Measurements from ENCODE around the gene ZNF154.
A peak's percentile ranks its signal among the peaks of the same experiment; 100 is the strongest.

Gene ZNF154

DNA sequence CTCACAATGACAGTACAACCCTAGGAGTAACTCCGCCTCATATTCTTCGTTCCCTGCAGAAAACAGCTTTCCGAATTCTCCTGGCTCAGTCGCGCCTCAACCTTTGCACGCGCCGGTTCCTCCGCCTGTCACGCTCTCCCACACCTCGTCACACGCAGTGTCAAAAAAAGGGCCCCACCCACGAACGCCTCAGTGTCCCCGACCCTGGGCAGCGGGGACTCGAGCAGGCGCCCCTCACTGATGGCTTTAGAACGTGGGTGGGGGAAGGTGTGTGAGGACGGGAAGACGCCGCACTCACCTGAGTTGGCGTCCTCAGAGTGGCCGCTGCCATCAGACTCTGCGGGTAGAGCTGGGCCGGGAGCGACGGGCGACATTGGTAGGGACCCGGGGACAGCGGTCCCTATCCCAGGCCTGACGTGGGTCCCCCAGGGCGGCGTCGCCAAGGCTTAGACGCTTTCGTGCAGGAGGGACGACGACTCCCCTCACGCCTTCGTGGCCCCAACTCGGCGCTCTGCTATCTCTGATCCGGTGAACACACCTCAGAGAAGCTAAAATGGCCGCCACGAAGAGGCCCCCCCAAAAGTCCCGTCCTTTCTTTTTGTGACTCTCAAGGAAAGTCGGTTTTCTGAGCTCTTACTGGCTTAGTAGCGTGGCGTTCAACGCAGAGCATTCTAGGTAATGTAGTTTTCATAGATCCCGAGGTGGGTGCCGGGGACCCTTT, at the start of gene ZNF154:
TSS of gene ZNF154 (minus strand) at position 564 of the 721 bp plus-strand sequence. CDS start at position 331, 233 bp downstream.
- DNase-seq (ENCODE audit: low read depth in 2 of 2): peak; percentile 68 to 83
- H3K4me3 ChIP-seq (replicated peaks in 1 of 2; ENCODE audit: low read depth in 2 of 2, low read length in 2 of 2): peak within 1 kb of the TSS; percentile 77 to 87
- TF ChIP-seq, protein P1, sequence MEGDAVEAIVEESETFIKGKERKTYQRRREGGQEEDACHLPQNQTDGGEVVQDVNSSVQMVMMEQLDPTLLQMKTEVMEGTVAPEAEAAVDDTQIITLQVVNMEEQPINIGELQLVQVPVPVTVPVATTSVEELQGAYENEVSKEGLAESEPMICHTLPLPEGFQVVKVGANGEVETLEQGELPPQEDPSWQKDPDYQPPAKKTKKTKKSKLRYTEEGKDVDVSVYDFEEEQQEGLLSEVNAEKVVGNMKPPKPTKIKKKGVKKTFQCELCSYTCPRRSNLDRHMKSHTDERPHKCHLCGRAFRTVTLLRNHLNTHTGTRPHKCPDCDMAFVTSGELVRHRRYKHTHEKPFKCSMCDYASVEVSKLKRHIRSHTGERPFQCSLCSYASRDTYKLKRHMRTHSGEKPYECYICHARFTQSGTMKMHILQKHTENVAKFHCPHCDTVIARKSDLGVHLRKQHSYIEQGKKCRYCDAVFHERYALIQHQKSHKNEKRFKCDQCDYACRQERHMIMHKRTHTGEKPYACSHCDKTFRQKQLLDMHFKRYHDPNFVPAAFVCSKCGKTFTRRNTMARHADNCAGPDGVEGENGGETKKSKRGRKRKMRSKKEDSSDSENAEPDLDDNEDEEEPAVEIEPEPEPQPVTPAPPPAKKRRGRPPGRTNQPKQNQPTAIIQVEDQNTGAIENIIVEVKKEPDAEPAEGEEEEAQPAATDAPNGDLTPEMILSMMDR (IDR thresholded peaks at IDR 0.05; ENCODE audit: low read depth, low read length): no peak

DNA sequence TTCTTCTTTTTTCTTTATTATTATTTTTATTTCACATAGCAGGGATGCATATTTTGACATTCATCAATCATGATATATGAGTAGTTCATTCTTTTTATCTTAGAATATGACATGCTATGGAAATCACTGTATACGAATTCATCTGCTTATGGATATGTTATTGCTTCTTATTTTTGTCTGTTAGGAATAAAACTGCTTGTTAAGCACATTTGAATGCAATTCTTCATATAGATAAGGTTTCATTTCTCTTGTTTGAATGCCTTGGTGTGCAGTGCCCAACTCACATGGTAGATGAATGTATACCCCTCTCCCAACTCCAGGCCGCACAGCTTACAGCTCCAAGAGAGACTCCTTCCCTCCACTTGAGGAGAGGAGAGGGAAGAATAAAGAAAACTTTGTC, 48.9 kb upstream of the ZNF154 start:
- no peak overlapping the region for H3K4me3 ChIP-seq (replicated peaks in 1 of 2; ENCODE audit: low read depth in 2 of 2, low read length in 2 of 2)
- TF ChIP-seq, protein P1 (IDR thresholded peaks at IDR 0.05; ENCODE audit: low read depth, low read length): no peak
- DNase-seq (ENCODE audit: low read depth in 2 of 2): no peak

DNA sequence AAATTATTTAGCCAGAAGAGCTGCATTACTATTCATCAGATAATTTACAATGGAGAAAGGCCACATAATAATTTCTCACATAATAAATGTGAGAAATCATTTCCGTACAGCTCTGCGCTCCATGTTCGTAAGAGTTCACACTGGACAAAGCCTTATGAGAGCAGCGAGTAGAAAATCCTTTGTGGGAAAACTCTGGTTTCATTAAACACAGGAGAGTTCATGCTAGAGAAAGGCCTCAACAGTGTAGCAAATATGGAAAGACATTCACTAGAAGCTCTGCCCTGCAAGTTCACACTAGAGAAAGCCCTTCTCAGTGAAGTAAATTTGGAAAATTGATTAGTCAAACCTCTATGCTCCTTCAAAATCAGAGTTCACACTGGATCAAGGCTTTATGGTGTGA, 46.0 kb upstream of the ZNF154 start:
- no peak for DNase-seq (ENCODE audit: low read depth in 2 of 2)
- no peak overlapping the region for H3K4me3 ChIP-seq (replicated peaks in 1 of 2; ENCODE audit: low read depth in 2 of 2, low read length in 2 of 2)
- TF ChIP-seq, protein P1 (IDR thresholded peaks at IDR 0.05; ENCODE audit: low read depth, low read length): no peak

DNA sequence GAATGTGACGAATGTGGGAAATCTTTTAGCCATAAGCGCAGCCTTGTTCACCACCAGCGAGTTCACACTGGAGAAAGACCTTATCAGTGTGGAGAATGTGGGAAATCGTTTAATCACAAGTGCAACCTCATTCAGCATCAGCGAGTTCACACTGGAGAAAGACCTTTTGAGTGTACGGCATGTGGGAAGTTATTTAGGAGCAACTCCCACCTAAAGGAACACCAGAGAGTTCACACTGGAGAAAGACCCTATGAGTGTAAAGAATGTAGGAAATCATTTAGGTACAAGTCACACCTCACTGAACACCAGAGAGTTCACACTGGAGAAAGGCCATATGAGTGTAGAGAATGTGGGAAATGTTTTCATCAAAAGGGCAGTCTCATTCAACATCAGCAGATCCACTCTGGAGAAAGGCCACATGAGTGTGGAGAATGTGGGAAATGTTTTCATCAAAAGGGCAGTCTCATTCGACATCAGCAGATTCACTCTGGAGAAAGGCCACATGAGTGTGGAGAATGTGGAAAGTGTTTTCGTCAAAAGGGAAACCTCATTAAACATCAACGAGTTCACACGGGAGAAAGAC, 45.2 kb upstream of the ZNF154 start:
- DNase-seq (ENCODE audit: low read depth in 2 of 2): no peak
- TF ChIP-seq, protein P1 (IDR thresholded peaks at IDR 0.05; ENCODE audit: low read depth, low read length): no peak
- H3K4me3 ChIP-seq (replicated peaks in 1 of 2; ENCODE audit: low read depth in 2 of 2, low read length in 2 of 2): no peak overlapping the region

DNA sequence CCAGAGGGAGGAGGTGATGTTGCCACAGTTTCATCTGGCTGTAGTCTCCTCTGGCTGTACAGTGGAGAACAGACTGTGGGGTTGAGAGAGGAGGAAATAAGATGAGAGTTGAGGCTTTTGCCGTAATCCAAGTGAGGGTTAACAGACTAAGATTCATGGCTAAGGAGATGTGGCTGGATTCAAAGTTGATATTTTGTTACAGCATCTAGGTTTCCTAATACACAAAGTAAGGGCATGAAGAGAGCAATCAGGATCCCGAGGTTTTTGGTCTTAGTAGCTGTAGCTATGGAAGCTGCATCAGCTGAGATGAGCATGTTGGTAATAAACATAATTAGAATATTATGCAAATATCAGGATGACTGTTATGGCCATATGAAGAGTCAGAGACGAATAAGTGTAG, 39.0 kb upstream of the ZNF154 start:
- TF ChIP-seq, protein P1 (IDR thresholded peaks at IDR 0.05; ENCODE audit: low read depth, low read length): no peak
- H3K4me3 ChIP-seq (replicated peaks in 1 of 2; ENCODE audit: low read depth in 2 of 2, low read length in 2 of 2): peak overlapping the region in 1 of 2 donors; percentile 91
- no peak for DNase-seq (ENCODE audit: low read depth in 2 of 2)

DNA sequence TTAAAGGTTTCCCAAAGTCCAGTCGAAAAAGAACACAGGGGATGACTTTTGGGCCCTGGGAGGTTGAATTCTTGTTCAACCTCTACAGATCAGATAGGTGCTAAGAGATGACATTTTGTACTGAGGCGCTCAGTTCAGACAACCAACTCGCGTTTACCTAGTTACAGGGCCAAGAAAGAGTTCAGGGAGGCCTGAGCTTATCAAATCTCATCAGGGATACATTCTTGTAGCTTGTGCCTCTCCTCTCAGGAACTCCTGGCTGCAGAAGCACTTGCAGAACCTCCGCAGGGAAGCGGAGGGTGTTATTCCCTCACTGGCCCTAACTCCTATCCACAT, 38.4 kb upstream of the ZNF154 start:
- TF ChIP-seq, protein P1 (IDR thresholded peaks at IDR 0.05; ENCODE audit: low read depth, low read length): no peak
- no peak for DNase-seq (ENCODE audit: low read depth in 2 of 2)
- H3K4me3 ChIP-seq (replicated peaks in 1 of 2; ENCODE audit: low read depth in 2 of 2, low read length in 2 of 2): peak overlapping the region; percentile 91 to 97

Measured in cardiac fibroblast (primary cell).